Myocyte (in vitro differentiated cells): ENCODE measurements around the gene RPS27A. TPM values are rescaled to one million over a fixed set of nuclear protein-coding genes. Genes with fewer than 3 reads are reported as not detected.
"Not testable (repeated sequence)": the region's sequence is repeated elsewhere in the genome, so short reads cannot be mapped to it uniquely, and the experiment has no call there.

Experiments
- DNase-seq: peaks from one replicate; pipeline ENCODE4 v3.0.0-alpha.2; 2012; ENCODE audit warnings: low read depth
- total RNA-seq: library from RNA; depleted of rRNA; stranded (reverse); fragments of >200 nt; gene quantifications from 2 replicates; pipeline ENCODE4 v1.2.3, GENCODE V29; 2014

The RPS27A gene
- total RNA-seq, 1 donor from 2014 or later, result 1,476 TPM

GRCh38 chr2:55236992-55237543 lies 4.6 kb downstream of the RPS27A start:
- DNase-seq, result no peak

GRCh38 chr2:55239656-55240222 lies 7.3 kb downstream of the RPS27A start:
- DNase-seq, result no peak

- DNase-seq, result not testable (repeated sequence)
Observed at GRCh38 chr2:55241582-55241981, 9.1 kb downstream of the RPS27A start.

- DNase-seq, result no peak
Observed at GRCh38 chr2:55242617-55243016, 10.1 kb downstream of the RPS27A start.

GRCh38 chr2:55245411-55245810 lies 12.9 kb downstream of the RPS27A start:
- DNase-seq, result no peak

- DNase-seq, result no peak
Observed at GRCh38 chr2:55247025-55247424, 14.5 kb downstream of the RPS27A start.

GRCh38 chr2:55252832-55253231 lies 20.3 kb downstream of the RPS27A start:
- DNase-seq, result no peak

GRCh38 chr2:55259586-55259985 lies 27.1 kb downstream of the RPS27A start:
- not testable (repeated sequence) for DNase-seq

- peak; percentile 10 for DNase-seq
Observed at GRCh38 chr2:55268288-55268906, 35.9 kb downstream of the RPS27A start.

- DNase-seq, result peak; percentile 96
Observed at GRCh38 chr2:55268907-55269644, 36.6 kb downstream of the RPS27A start, which contains the start of gene MTIF2. TSS of gene MTIF2 (minus strand) at chr2:55269231. CDS start at chr2:55263858, 5,373 bp downstream.

GRCh38 chr2:55269645-55269990 lies 37.1 kb downstream of the RPS27A start:
- DNase-seq, result peak; percentile 35

- not testable (repeated sequence) for DNase-seq
Observed at GRCh38 chr2:55274346-55274745, 41.9 kb downstream of the RPS27A start.

- DNase-seq, result no peak
Observed at GRCh38 chr2:55277310-55277709, 44.8 kb downstream of the RPS27A start.

GRCh38 chr2:55279214-55279835 lies 46.8 kb downstream of the RPS27A start:
- DNase-seq, result not testable (repeated sequence)

- not testable (repeated sequence) for DNase-seq
Observed at GRCh38 chr2:55279859-55280424, 47.5 kb downstream of the RPS27A start.

GRCh38 chr2:55280851-55281546 lies 48.5 kb downstream of the RPS27A start:
- not testable (repeated sequence) for DNase-seq

- peak; percentile 84 for DNase-seq
Observed at GRCh38 chr2:55282110-55282917, 49.8 kb downstream of the RPS27A start.

GRCh38 chr2:55283083-55283482 lies 50.6 kb downstream of the RPS27A start:
- no peak for DNase-seq
